ENCODE measurements around the gene CES3. TPM values are rescaled to one million over a fixed set of nuclear protein-coding genes. Genes with fewer than 3 reads are reported as not detected.
A peak's percentile ranks its signal among the peaks of the same experiment; 100 is the strongest.

Gene CES3
- total and polyA plus RNA-seq, 9 of the 15 experiments (the other 6 are each of a cell fraction or from before 2014, with no cell fraction given), result 0.06 to 2.2 (median 0.68) TPM

DNA sequence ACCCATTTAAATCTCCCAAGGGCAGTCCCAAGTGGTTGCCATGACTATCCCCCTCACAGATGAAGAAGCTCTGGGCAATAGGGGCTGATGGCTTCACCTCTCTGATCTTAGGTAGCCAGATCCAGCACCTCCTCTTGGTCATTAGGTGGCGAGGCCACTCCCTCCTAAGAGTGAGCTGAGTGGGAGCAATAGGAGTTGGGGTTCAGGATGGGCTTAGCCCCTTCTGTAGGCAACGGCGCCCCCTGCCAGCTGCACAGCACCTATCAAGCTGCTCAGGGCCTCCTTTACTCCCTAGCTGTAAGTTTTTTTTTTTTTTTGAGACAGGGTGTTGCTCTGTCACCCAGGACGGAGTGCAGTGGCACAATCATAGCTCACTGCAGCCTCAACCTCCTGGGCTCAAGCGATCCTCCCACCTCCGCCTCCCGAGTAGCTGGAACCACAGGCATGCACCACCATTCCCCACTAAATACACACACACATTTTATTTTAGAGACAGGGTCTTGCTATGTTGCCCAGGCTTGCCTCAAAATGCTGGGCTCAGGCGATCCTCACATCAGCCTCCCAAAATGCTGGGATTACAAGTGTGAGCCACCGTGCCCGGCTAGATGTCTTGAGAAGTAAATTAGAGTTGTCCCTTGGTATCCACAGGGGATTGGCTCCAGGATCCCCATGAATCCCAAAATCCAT lies 32.2 kb upstream of the CES3 start:
- no peak overlapping the region for H3K4me2 ChIP-seq (ENCODE audit: insufficient read depth, low read length)
- H3K27ac ChIP-seq (ENCODE audit: extremely low read depth, low read depth, low read length), result no peak overlapping the region
- peak; percentile 70 for ATAC-seq
- no peak for FAIRE-seq
- ChIA-PET POLR2A (interaction anchor here (0.9 to 3.0 kb wide), 6 partner anchors 12 to 34 kb away, joined by 3 to 15 read pairs (median 4); no protein-coding TSS in a partner anchor), CTCF (ENCODE audit: low intra/inter-chr PET ratio) (interaction anchor here (1.0 to 3.6 kb wide), 2 partner anchors 33 to 320 kb away, joined by 3 to 41 read pairs; no protein-coding TSS in a partner anchor)
- intact Hi-C loops (cut with micrococcal nuclease) (loop anchor here (1.0 to 5.0 kb wide), 2 partner anchors 34 to 522 kb away; no protein-coding TSS in a partner anchor), in situ Hi-C loops (cut with MboI) (no loop called here)
- no peak overlapping the region for H2AFZ ChIP-seq (ENCODE audit: low read depth, low read length)
- BruUV-seq (replicated peaks), result no TSS peak
- H3K36me3 ChIP-seq (ENCODE audit: control insufficient read depth, insufficient read depth, low read length), result peaks cover 17% of the 10 kb centered on the region; the same call in 2 of the 3 replicates
- 42% methylated on average over 8 of the region's 10 CpGs for WGBS (ENCODE audit: insufficient coverage, low coverage, missing lambda C conversion rate)
- H3K9me3 ChIP-seq (replicated peaks; ENCODE audit: control insufficient read depth, insufficient read depth, low read depth, low read length), result no peaks in the 10 kb centered on the region
- no peak overlapping the region for H3K4me3 ChIP-seq
- peaks cover 14% of the 10 kb centered on the region for H3K79me2 ChIP-seq (ENCODE audit: control insufficient read depth, insufficient read depth, low read length)
- peaks cover 5% of the 10 kb centered on the region; the same call in 1 of the 2 replicates for H4K20me1 ChIP-seq (replicated peaks; ENCODE audit: control insufficient read depth, insufficient read depth, low read length)
- peaks cover 4% of the 10 kb centered on the region for H3K9me1 ChIP-seq (ENCODE audit: control insufficient read depth, insufficient read depth, low read length)
- H3K27me3 ChIP-seq (ENCODE audit: control insufficient read depth in 2 of 2, insufficient read depth in 2 of 2, low read length in 2 of 2), result peaks cover 4 to 19% of the 10 kb centered on the region in 2 experiments; a peak in 2 of 5 replicates
- peaks cover 14 to 32% of the 10 kb centered on the region in 2 experiments for H3K4me1 ChIP-seq (replicated peaks in 1 of 2; ENCODE audit: control insufficient read depth in 2 of 2, insufficient read depth in 2 of 2, low read length in 2 of 2)
- H3K9ac ChIP-seq (ENCODE audit: insufficient read depth in 1 of 2, low read depth in 2 of 2, low read length in 2 of 2), result no peak overlapping the region
- peak; percentile 61 to 75 (median 65) for DNase-seq (ENCODE audit: extremely low read depth in 1 of 4, low spot score in 3 of 4)
- TF ChIP-seq MCM7 (IDR thresholded peaks at IDR 0.05) (no peak), SMC3 (conservative IDR thresholded peaks at IDR 0.05; ENCODE audit: insufficient read depth, low read depth, low read length) (peak; percentile 77), NEUROD1 (IDR thresholded peaks at IDR 0.05; ENCODE audit: borderline replicate concordance, low read depth, low read length, partially characterized antibody) (no peak), RAD21 (CRISPR knock-in tag; conservative IDR thresholded peaks at IDR 0.05 in 1 of 2, IDR thresholded peaks at IDR 0.05 in 1 of 2) (peak; percentile 73 to 88), GATAD2A (IDR thresholded peaks at IDR 0.05) (no peak), ZNF311 (CRISPR knock-in tag; IDR thresholded peaks at IDR 0.05) (no peak), ZNF121 (CRISPR knock-in tag; conservative IDR thresholded peaks at IDR 0.05) (peak; percentile 91), ARID2 (IDR thresholded peaks at IDR 0.05) (peak; percentile 80; the same call in 1 of the 2 replicates), CC2D1A (IDR thresholded peaks at IDR 0.05) (peak; percentile 78), CXXC5 (CRISPR knock-in tag; IDR thresholded peaks at IDR 0.05) (no peak), MAZ (CRISPR knock-in tag; conservative IDR thresholded peaks at IDR 0.05 in 1 of 2, IDR thresholded peaks at IDR 0.05 in 1 of 2) (no peak), RBFOX2 (IDR thresholded peaks at IDR 0.05; ENCODE audit: low read depth, low read length) (0 out of 2 replicates have a peak, but pooled peaks have one; percentile 18)
- TF ChIP-seq, protein P1, sequence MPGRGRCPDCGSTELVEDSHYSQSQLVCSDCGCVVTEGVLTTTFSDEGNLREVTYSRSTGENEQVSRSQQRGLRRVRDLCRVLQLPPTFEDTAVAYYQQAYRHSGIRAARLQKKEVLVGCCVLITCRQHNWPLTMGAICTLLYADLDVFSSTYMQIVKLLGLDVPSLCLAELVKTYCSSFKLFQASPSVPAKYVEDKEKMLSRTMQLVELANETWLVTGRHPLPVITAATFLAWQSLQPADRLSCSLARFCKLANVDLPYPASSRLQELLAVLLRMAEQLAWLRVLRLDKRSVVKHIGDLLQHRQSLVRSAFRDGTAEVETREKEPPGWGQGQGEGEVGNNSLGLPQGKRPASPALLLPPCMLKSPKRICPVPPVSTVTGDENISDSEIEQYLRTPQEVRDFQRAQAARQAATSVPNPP (IDR thresholded peaks at IDR 0.05; ENCODE audit: borderline replicate concordance, insufficient read depth, insufficient read length), result no peak
- TF ChIP-seq, protein P2, sequence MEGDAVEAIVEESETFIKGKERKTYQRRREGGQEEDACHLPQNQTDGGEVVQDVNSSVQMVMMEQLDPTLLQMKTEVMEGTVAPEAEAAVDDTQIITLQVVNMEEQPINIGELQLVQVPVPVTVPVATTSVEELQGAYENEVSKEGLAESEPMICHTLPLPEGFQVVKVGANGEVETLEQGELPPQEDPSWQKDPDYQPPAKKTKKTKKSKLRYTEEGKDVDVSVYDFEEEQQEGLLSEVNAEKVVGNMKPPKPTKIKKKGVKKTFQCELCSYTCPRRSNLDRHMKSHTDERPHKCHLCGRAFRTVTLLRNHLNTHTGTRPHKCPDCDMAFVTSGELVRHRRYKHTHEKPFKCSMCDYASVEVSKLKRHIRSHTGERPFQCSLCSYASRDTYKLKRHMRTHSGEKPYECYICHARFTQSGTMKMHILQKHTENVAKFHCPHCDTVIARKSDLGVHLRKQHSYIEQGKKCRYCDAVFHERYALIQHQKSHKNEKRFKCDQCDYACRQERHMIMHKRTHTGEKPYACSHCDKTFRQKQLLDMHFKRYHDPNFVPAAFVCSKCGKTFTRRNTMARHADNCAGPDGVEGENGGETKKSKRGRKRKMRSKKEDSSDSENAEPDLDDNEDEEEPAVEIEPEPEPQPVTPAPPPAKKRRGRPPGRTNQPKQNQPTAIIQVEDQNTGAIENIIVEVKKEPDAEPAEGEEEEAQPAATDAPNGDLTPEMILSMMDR (IDR thresholded peaks at IDR 0.05 in 2 of 3, conservative IDR thresholded peaks at IDR 0.05 in 1 of 3; ENCODE audit: insufficient read depth in 2 of 3, low read depth in 1 of 3, low read length in 3 of 3), result peak; percentile 78 to 80 (median 80)
- TF ChIP-seq, protein P3, sequence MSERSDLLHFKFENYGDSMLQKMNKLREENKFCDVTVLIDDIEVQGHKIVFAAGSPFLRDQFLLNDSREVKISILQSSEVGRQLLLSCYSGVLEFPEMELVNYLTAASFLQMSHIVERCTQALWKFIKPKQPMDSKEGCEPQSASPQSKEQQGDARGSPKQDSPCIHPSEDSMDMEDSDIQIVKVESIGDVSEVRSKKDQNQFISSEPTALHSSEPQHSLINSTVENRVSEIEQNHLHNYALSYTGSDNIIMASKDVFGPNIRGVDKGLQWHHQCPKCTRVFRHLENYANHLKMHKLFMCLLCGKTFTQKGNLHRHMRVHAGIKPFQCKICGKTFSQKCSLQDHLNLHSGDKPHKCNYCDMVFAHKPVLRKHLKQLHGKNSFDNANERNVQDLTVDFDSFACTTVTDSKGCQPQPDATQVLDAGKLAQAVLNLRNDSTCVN (CRISPR knock-in tag; IDR thresholded peaks at IDR 0.05), result no peak
- TF ChIP-seq, protein P4, sequence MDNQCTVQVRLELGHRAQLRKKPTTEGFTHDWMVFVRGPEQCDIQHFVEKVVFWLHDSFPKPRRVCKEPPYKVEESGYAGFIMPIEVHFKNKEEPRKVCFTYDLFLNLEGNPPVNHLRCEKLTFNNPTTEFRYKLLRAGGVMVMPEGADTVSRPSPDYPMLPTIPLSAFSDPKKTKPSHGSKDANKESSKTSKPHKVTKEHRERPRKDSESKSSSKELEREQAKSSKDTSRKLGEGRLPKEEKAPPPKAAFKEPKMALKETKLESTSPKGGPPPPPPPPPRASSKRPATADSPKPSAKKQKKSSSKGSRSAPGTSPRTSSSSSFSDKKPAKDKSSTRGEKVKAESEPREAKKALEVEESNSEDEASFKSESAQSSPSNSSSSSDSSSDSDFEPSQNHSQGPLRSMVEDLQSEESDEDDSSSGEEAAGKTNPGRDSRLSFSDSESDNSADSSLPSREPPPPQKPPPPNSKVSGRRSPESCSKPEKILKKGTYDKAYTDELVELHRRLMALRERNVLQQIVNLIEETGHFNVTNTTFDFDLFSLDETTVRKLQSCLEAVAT (IDR thresholded peaks at IDR 0.05), result no peak

All from K562 (cell line).